HUES64 (cell line): ENCODE measurements around the gene ELMO1.

Experiments used
- H3K27ac ChIP-seq: 2 replicates; pipeline ENCODE4 v1.7.0; 2013; ENCODE audit warnings: low read depth, low read length, inconsistent platforms
- H3K27me3 ChIP-seq: 2 replicates; pipeline ENCODE4 v1.6.1; 2013; ENCODE audit warnings: mild to moderate bottlenecking, low read length; ENCODE audit not compliant: insufficient read depth
- H3K36me3 ChIP-seq: 2 replicates; pipeline ENCODE4 v1.6.1; 2013; ENCODE audit warnings: mild to moderate bottlenecking, low read length; ENCODE audit not compliant: insufficient read depth
- H3K4me1 ChIP-seq: 2 replicates; pipeline ENCODE4 v1.6.1; 2013; ENCODE audit warnings: mild to moderate bottlenecking, low read length, moderate library complexity; ENCODE audit not compliant: insufficient read depth
- H3K4me3 ChIP-seq: 2 replicates; pipeline ENCODE4 v1.5.1; 2013; ENCODE audit warnings: mild to moderate bottlenecking, low read length, moderate library complexity
- H3K9ac ChIP-seq: 2 replicates; pipeline ENCODE4 v1.6.1; 2013; ENCODE audit warnings: mild to moderate bottlenecking, low read depth, low read length
- H3K9me3 ChIP-seq: 2 replicates; pipeline ENCODE4 v1.6.1; 2013; ENCODE audit warnings: low read depth, low read length; ENCODE audit not compliant: insufficient read depth
- WGBS: fragments of 150-250, 120-280 bp; methylation state at CpG from one replicate; pipeline ENCODE4 v1.1.7; 2013; ENCODE audit warnings: missing lambda C conversion rate; 5-methylcytosine and 5-hydroxymethylcytosine counted together

The ELMO1 gene

GRCh38 chr7:37197108-37197507 is 251.6 kb downstream of the ELMO1 start:
- H3K9me3 ChIP-seq, result no peaks in the 10 kb centered on the region
- no peak overlapping the region for H3K9ac ChIP-seq
- H3K27ac ChIP-seq, result no peak overlapping the region
- no peaks in the 10 kb centered on the region for H3K36me3 ChIP-seq
- 92% methylated on average over 10 of the region's 10 CpGs for WGBS
- no peaks in the 10 kb centered on the region for H3K4me1 ChIP-seq
- no peaks in the 10 kb centered on the region for H3K27me3 ChIP-seq
- H3K4me3 ChIP-seq, result no peak overlapping the region

GRCh38 chr7:37196676-37197075 is 252.0 kb downstream of the ELMO1 start:
- Histone ChIP-seq H3K4me3 (no peak overlapping the region), H3K27ac (no peak overlapping the region), H3K4me1 (no peaks in the 10 kb centered on the region), H3K36me3 (no peaks in the 10 kb centered on the region), H3K9me3 (no peaks in the 10 kb centered on the region), H3K27me3 (no peaks in the 10 kb centered on the region), H3K9ac (no peak overlapping the region)
- 95% methylated on average over 1 of the region's 2 CpGs for WGBS

GRCh38 chr7:37195388-37195787 is 253.3 kb downstream of the ELMO1 start:
- no peaks in the 10 kb centered on the region for H3K27me3 ChIP-seq
- no peak overlapping the region for H3K4me3 ChIP-seq
- 93% methylated on average over 7 of the region's 7 CpGs for WGBS
- no peaks in the 10 kb centered on the region for H3K4me1 ChIP-seq
- H3K9me3 ChIP-seq, result no peaks in the 10 kb centered on the region
- no peaks in the 10 kb centered on the region for H3K36me3 ChIP-seq
- H3K27ac ChIP-seq, result no peak overlapping the region
- H3K9ac ChIP-seq, result no peak overlapping the region

- Histone ChIP-seq H3K4me3 (no peak overlapping the region), H3K9ac (no peak overlapping the region), H3K4me1 (no peaks in the 10 kb centered on the region), H3K36me3 (no peaks in the 10 kb centered on the region), H3K27me3 (no peaks in the 10 kb centered on the region), H3K9me3 (no peaks in the 10 kb centered on the region), H3K27ac (no peak overlapping the region)
- whole genome bisulfite sequencing, result 98% methylated on average over 4 of the region's 4 CpGs
These were observed 253.7 kb downstream of the ELMO1 start for GRCh38 chr7:37194943-37195342.

GRCh38 chr7:37193775-37194135 is 254.9 kb downstream of the ELMO1 start:
- no peaks in the 10 kb centered on the region for H3K36me3 ChIP-seq
- no peaks in the 10 kb centered on the region for H3K9me3 ChIP-seq
- 91% methylated on average over 2 of the region's 2 CpGs for WGBS
- no peaks in the 10 kb centered on the region for H3K4me1 ChIP-seq
- no peak overlapping the region for H3K4me3 ChIP-seq
- H3K9ac ChIP-seq, result no peak overlapping the region
- H3K27me3 ChIP-seq, result no peaks in the 10 kb centered on the region
- no peak overlapping the region for H3K27ac ChIP-seq

- H3K36me3 ChIP-seq, result no peaks in the 10 kb centered on the region
- no peaks in the 10 kb centered on the region for H3K27me3 ChIP-seq
- no peaks in the 10 kb centered on the region for H3K4me1 ChIP-seq
- no peak overlapping the region for H3K4me3 ChIP-seq
- no peaks in the 10 kb centered on the region for H3K9me3 ChIP-seq
- no peak overlapping the region for H3K27ac ChIP-seq
- 93% methylated on average over 16 of the region's 16 CpGs for WGBS
- H3K9ac ChIP-seq, result no peak overlapping the region
These were observed 255.4 kb downstream of the ELMO1 start for GRCh38 chr7:37193087-37193774.

- Histone ChIP-seq H3K9ac (no peak overlapping the region), H3K9me3 (no peaks in the 10 kb centered on the region), H3K27ac (no peak overlapping the region), H3K4me3 (no peak overlapping the region), H3K27me3 (no peaks in the 10 kb centered on the region), H3K4me1 (no peaks in the 10 kb centered on the region), H3K36me3 (no peaks in the 10 kb centered on the region)
- 98% methylated on average over 6 of the region's 6 CpGs for WGBS
These were observed 256.9 kb downstream of the ELMO1 start for GRCh38 chr7:37191797-37192196.

- WGBS, result 100% methylated on average over 2 of the region's 2 CpGs
- no peaks in the 10 kb centered on the region for H3K36me3 ChIP-seq
These were observed 261.5 kb downstream of the ELMO1 start for GRCh38 chr7:37187179-37187578.

GRCh38 chr7:37186753-37187152 is 261.9 kb downstream of the ELMO1 start:
- Histone ChIP-seq H3K9ac (no peak overlapping the region), H3K36me3 (no peaks in the 10 kb centered on the region), H3K27ac (no peak overlapping the region), H3K9me3 (no peaks in the 10 kb centered on the region), H3K27me3 (no peaks in the 10 kb centered on the region), H3K4me1 (peaks cover 11% of the 10 kb centered on the region), H3K4me3 (no peak overlapping the region)
- WGBS, result 100% methylated on average over 1 of the region's 1 CpG

More at GRCh38 chr7:37187179-37187578, 261.5 kb downstream of the ELMO1 start:
- H3K27ac ChIP-seq, result no peak overlapping the region
- H3K9me3 ChIP-seq, result no peaks in the 10 kb centered on the region
- no peak overlapping the region for H3K4me3 ChIP-seq
- H3K27me3 ChIP-seq, result no peaks in the 10 kb centered on the region
- H3K9ac ChIP-seq, result no peak overlapping the region
- peaks cover 10% of the 10 kb centered on the region for H3K4me1 ChIP-seq

- Histone ChIP-seq H3K9ac (no peak overlapping the region), H3K4me3 (no peak overlapping the region), H3K9me3 (no peaks in the 10 kb centered on the region), H3K36me3 (no peaks in the 10 kb centered on the region), H3K27me3 (no peaks in the 10 kb centered on the region), H3K4me1 (peaks cover 19% of the 10 kb centered on the region), H3K27ac (no peak overlapping the region)
These were observed 267.1 kb downstream of the ELMO1 start for GRCh38 chr7:37181550-37181932.

- Histone ChIP-seq H3K27ac (no peak overlapping the region), H3K9me3 (no peaks in the 10 kb centered on the region), H3K9ac (no peak overlapping the region), H3K27me3 (no peaks in the 10 kb centered on the region), H3K4me3 (no peak overlapping the region), H3K4me1 (peaks cover 19% of the 10 kb centered on the region), H3K36me3 (no peaks in the 10 kb centered on the region)
- 62% methylated on average over 5 of the region's 7 CpGs for WGBS
These were observed 267.7 kb downstream of the ELMO1 start for GRCh38 chr7:37180828-37181549.
